ENCODE measurements around the gene MCUB.
"Not testable (repeated sequence)": the region's sequence is repeated elsewhere in the genome, so short reads cannot be mapped to it uniquely, and the experiment has no call there.

Gene MCUB

GRCh38 chr4:109559983-109560686 is at the start of gene MCUB:
MCUB (plus strand) TSS chr4:109560246; CDS start chr4:109560338, 92 bp downstream.
- DNase-seq: peak in 52 of 56 donors; percentile 15 to 79 (median 46)

GRCh38 chr4:109510687-109511086 is 49.4 kb upstream of the MCUB start:
- no peak for DNase-seq

- no peak for DNase-seq
Observed at GRCh38 chr4:109511414-109511813, 48.6 kb upstream of the MCUB start.

GRCh38 chr4:109513368-109513767 is 46.7 kb upstream of the MCUB start:
- DNase-seq: not testable (repeated sequence)

GRCh38 chr4:109532182-109532581 is 27.9 kb upstream of the MCUB start:
- no peak for DNase-seq

- no peak for DNase-seq
Observed at GRCh38 chr4:109545401-109545800, 14.6 kb upstream of the MCUB start.

GRCh38 chr4:109547394-109547793 is 12.7 kb upstream of the MCUB start:
- no peak for DNase-seq

- DNase-seq: no peak
Observed at GRCh38 chr4:109548655-109549054, 11.4 kb upstream of the MCUB start.

- DNase-seq: no peak
Observed at GRCh38 chr4:109552237-109552636, 7.8 kb upstream of the MCUB start.

GRCh38 chr4:109553130-109553529 is 6.9 kb upstream of the MCUB start:
- DNase-seq: no peak

- DNase-seq: no peak
Observed at GRCh38 chr4:109554971-109555370, 5.1 kb upstream of the MCUB start.

- DNase-seq: no peak
Observed at GRCh38 chr4:109557433-109557832, 2.6 kb upstream of the MCUB start.

GRCh38 chr4:109558095-109558494 is 2.0 kb upstream of the MCUB start:
- not testable (repeated sequence) for DNase-seq

GRCh38 chr4:109559625-109559982 is 442 bp upstream of the MCUB start:
- DNase-seq: peak in 7 of 56 donors; percentile 12 to 44 (median 35)

GRCh38 chr4:109560687-109561461 is 828 bp downstream of the MCUB start:
- peak in 22 of 56 donors; percentile 6 to 53 (median 34) for DNase-seq

GRCh38 chr4:109562457-109563239 is 2.6 kb downstream of the MCUB start:
- DNase-seq: no peak

- DNase-seq: no peak
Observed at GRCh38 chr4:109571494-109571893, 11.4 kb downstream of the MCUB start.

GRCh38 chr4:109572154-109572553 is 12.1 kb downstream of the MCUB start:
- no peak for DNase-seq

GRCh38 chr4:109574443-109574850 is 14.4 kb downstream of the MCUB start:
- DNase-seq: no peak

- DNase-seq: no peak
Observed at GRCh38 chr4:109574931-109575804, 15.1 kb downstream of the MCUB start.

GRCh38 chr4:109576462-109576861 is 16.4 kb downstream of the MCUB start:
- DNase-seq: no peak

All from nucleus accumbens (tissue), 56 donors.